ENCODE data around the gene RASIP1. TPM values are rescaled to one million over a fixed set of nuclear protein-coding genes. Genes with fewer than 3 reads are reported as not detected.

RASIP1 gene
- total RNA-seq, 4 donors from 2014 or later = 4.7 to 16.8 (median 11.4) TPM

DNA sequence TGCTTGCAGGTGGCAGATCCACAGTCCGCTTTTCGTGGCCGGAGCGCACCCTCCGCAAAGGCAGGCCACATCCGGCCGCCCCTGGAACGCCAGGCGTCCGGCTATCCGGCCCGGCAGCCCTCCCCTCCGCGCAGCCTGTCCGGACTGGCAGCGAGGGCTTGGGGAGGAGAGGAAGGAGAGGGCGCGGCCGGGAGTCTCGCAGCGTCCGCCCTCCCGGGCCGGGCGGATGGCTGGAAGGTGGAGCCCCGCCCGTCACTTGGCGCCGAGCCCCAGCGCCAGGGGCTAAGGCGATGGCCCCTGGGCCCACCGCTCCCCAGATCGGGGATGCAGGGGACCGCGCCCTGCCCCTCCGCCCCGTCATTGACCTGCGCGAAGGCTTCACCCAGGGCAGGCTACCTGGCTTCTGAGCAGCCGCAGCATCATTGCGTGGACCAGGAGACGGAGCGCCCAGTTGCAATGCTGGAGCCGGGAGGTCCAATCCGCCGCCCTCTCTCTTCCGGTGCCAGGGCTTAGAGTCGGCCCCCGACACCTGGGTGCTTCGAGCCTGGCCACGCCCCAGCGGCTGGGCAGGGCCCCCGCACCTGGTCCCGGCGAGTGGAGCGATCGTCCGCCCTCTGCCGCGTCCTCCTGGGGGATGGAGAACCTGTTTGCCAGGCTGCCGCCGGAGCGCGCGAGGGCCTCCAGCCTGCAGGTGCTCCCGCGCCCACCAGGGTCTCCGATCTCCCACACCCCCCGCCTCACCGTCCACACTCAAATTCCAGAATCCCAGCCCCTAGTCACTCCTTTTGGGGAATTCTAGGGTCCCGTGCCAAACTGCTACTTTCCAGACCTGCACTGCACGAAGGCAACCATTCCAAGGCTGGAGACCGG lies 12.3 kb upstream of the RASIP1 start, which contains the start of gene FUT1:
Gene FUT1, minus strand, starts transcription at position 146 of the 870 bp plus-strand sequence. CDS start 1,360 bp downstream, outside the sequence.
- intact Hi-C loops (cut with DNase I; ENCODE audit: low total_unique reads) = no loop called here
- no peak for TF ChIP-seq CTCF (IDR thresholded peaks at IDR 0.05)
- no peak for TF ChIP-seq POLR2A (IDR thresholded peaks at IDR 0.05)
- peak in 1 of 2 donors; percentile 91 for DNase-seq (ENCODE audit: low spot score in 2 of 2)
- H3K4me3 ChIP-seq (ENCODE audit: low read depth, poor library complexity, severe bottlenecking) = peak within 1 kb of the TSS; percentile 11
- 4 to 11% methylated on average over 37 to 48 of the region's 73 CpGs for WGBS, 2 donors

DNA sequence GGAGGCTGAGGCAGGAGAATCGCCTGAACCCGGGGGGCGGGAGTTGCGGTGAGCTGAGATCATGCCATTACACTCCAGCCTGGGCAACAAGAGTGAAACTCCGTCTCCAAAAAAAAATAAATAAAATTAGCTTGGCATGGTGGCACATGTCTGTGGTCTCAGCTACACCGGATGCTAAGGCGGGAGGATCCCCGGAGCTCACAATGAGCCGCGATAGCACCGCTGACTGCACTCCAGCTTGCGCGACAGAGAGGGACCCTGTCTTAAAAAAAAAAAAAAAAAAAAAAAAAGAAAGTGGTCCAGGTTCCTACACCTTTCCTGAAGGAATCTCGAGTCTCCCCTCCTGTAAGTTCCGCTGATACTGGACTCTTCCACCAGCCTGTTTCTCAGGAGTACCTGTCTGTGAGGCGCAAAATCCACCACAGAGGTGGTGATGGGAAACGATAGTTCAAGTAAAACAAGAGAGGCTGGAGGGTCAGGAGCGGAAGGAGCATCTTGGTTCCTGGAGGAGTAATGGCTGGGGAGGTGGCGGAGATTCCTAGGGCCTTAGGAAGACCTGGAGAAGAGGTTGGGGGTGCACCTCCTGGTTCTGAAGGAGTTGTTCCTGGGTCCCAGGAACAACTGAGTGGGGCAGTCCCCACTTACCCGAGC lies 11.6 kb upstream of the RASIP1 start:
- intact Hi-C loops (cut with DNase I; ENCODE audit: low total_unique reads) = no loop called here
- TF ChIP-seq CTCF (IDR thresholded peaks at IDR 0.05) (no peak), POLR2A (IDR thresholded peaks at IDR 0.05) (no peak)
- H3K4me3 ChIP-seq (ENCODE audit: low read depth, poor library complexity, severe bottlenecking) = peak overlapping the region; percentile 11
- no peak for DNase-seq (ENCODE audit: low spot score in 2 of 2)
- WGBS, 2 donors = 13 to 15% methylated on average over 20 of the region's 20 CpGs

DNA sequence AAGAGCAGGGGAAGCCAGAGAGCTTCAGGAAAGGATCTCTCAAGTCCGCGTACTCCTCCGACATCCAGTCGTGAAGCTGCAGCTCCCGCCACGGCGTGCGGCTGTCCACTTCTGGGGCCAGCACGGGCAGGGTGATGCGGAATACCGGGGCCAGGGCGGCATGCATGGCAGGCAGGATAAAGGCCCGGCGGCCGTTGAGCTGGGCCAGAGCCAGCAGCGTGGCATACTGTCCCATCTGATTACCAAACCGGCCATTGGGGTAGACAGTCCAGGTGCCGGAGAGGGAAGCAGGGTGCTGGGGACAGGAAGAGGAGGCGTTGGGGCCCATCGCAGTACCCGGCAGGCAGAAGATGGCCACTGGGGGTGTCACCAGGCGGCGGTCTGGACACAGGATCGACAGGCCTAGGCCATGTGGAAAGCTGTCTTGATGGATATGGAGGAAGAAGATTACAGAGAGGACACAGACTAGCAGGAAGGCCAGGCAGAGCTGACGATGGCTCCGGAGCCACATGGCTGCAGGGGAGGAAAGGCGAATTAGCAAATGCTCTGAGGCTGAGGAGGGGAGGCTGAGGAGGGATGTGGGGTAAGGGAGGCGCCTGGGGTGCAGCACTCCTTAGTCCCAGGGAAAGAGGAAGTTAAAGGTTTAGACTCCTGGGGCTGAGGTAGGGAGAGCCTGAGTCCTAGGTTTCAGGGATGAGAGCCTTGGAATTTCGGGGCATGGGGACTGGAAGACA lies 10.5 kb upstream of the RASIP1 start:
- TF ChIP-seq POLR2A (IDR thresholded peaks at IDR 0.05) = no peak
- TF ChIP-seq CTCF (IDR thresholded peaks at IDR 0.05) = no peak
- no peak for DNase-seq (ENCODE audit: low spot score in 2 of 2)
- 91 to 93% methylated on average over 29 of the region's 29 CpGs for WGBS, 2 donors
- intact Hi-C loops (cut with DNase I; ENCODE audit: low total_unique reads) = no loop called here
- no peak overlapping the region for H3K4me3 ChIP-seq (ENCODE audit: low read depth, poor library complexity, severe bottlenecking)

DNA sequence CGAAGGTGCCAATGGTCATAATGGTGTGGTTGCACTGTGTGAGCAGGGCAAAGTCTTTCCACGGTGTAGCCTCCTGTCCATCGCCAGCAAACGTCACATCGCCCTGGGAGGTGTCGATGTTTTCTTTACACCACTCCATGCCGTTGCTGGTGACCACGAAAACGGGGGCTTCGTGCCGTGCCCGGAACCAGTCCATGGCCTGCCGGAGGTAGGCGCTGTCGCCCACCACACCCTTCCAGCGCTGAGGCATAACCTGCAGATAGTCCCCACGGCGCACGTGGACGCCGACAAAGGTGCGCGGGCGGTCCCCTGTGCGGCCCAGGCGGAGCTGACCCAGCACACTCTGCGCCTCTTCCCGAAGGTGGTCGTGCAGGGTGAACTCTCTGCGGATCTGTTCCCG lies 9.9 kb upstream of the RASIP1 start:
- intact Hi-C loops (cut with DNase I; ENCODE audit: low total_unique reads) = no loop called here
- WGBS, 2 donors = 94 to 95% methylated on average over 31 of the region's 31 CpGs
- no peak for TF ChIP-seq POLR2A (IDR thresholded peaks at IDR 0.05)
- no peak for TF ChIP-seq CTCF (IDR thresholded peaks at IDR 0.05)
- H3K4me3 ChIP-seq (ENCODE audit: low read depth, poor library complexity, severe bottlenecking) = no peak overlapping the region
- DNase-seq (ENCODE audit: low spot score in 2 of 2) = no peak

- TF ChIP-seq CTCF (IDR thresholded peaks at IDR 0.05) (no peak), POLR2A (IDR thresholded peaks at IDR 0.05) (no peak)
- DNase-seq (ENCODE audit: low spot score in 2 of 2) = no peak
- H3K4me3 ChIP-seq (ENCODE audit: low read depth, poor library complexity, severe bottlenecking) = no peak overlapping the region
- WGBS, 2 donors = 73 to 81% methylated on average over 4 of the region's 4 CpGs
- intact Hi-C loops (cut with DNase I; ENCODE audit: low total_unique reads) = no loop called here
These were observed 9.3 kb upstream of the RASIP1 start for GRCh38 chr19:48749571-48750198.

All from lower leg skin (tissue), 4 donors.